Measurements from ENCODE around the gene ARGLU1. TPM values are rescaled to one million over a fixed set of nuclear protein-coding genes. Genes with fewer than 3 reads are reported as not detected.

Gene ARGLU1
- polyA plus RNA-seq, 5 donors: 333 to 472 (median 422) TPM

- DNase-seq: no peak
Observed at GRCh38 chr13:106550570-106551135, 17.3 kb downstream of the ARGLU1 start.

GRCh38 chr13:106548064-106548696, 19.8 kb downstream of the ARGLU1 start:
- DNase-seq: no peak

GRCh38 chr13:106541826-106542225, 26.1 kb downstream of the ARGLU1 start:
- DNase-seq: no peak

- DNase-seq: no peak
Observed at GRCh38 chr13:106540613-106541012, 27.3 kb downstream of the ARGLU1 start.

GRCh38 chr13:106537521-106537920, 30.4 kb downstream of the ARGLU1 start:
- DNase-seq: no peak

- peak; percentile 91 to 92 for DNase-seq
Observed at GRCh38 chr13:106536244-106537034, 31.5 kb downstream of the ARGLU1 start.

- peak; percentile 93 to 94 for DNase-seq
Observed at GRCh38 chr13:106535552-106536243, 32.2 kb downstream of the ARGLU1 start, which contains the start of gene EFNB2. TSS of gene EFNB2 (minus strand) at chr13:106535662. CDS start at chr13:106534964, 698 bp downstream.

GRCh38 chr13:106534639-106535551, 33.0 kb downstream of the ARGLU1 start:
- peak in 1 of 2 donors; percentile 29 for DNase-seq

- DNase-seq: peak; percentile 56 to 64
Observed at GRCh38 chr13:106533943-106534638, 33.8 kb downstream of the ARGLU1 start.

- peak; percentile 81 to 84 for DNase-seq
Observed at GRCh38 chr13:106533101-106533942, 34.6 kb downstream of the ARGLU1 start.

GRCh38 chr13:106532111-106532929, 35.6 kb downstream of the ARGLU1 start:
- DNase-seq: no peak

GRCh38 chr13:106530980-106531481, 36.9 kb downstream of the ARGLU1 start:
- no peak for DNase-seq

GRCh38 chr13:106530171-106530851, 37.6 kb downstream of the ARGLU1 start:
- DNase-seq: peak in 1 of 2 donors; percentile 35

- no peak for DNase-seq
Observed at GRCh38 chr13:106529415-106530170, 38.3 kb downstream of the ARGLU1 start.

- DNase-seq: no peak
Observed at GRCh38 chr13:106528718-106529414, 39.1 kb downstream of the ARGLU1 start.

GRCh38 chr13:106527826-106528225, 40.1 kb downstream of the ARGLU1 start:
- no peak for DNase-seq
